SK-N-MC (cell line): ENCODE measurements around the gene PCNX2.

Experiments
- DNase-seq: peaks from one replicate; pipeline ENCODE4 v3.0.0-alpha.2; 2011; ENCODE audit warnings: low read depth, low spot score
- H3K27ac ChIP-seq: fragments of 200-600 bp; sonication (generic); 2 replicates; pipeline ENCODE4 v1.5.1; 2016; ENCODE audit warnings: mixed run types
- H3K36me3 ChIP-seq: fragments of 200-600 bp; sonication (generic); 2 replicates; pipeline ENCODE4 v1.6.1; 2017; ENCODE audit warnings: antibody characterized with exemption, low read length, mixed read lengths; ENCODE audit not compliant: insufficient read depth
- H3K4me3 ChIP-seq: fragments of 200-600 bp; sonication (generic); 2 replicates; pipeline ENCODE4 v1.5.1; 2016
- H3K9ac ChIP-seq: fragments of 200-600 bp; sonication (generic); 2 replicates; pipeline ENCODE4 v1.8.0; 2017; ENCODE audit warnings: mixed run types, mixed read lengths; ENCODE audit not compliant: insufficient read length
- H3K9me3 ChIP-seq: fragments of 200-600 bp; sonication (generic); 2 replicates; pipeline ENCODE4 v1.6.1; 2017; ENCODE audit warnings: low read depth, mild to moderate bottlenecking, antibody characterized with exemption, low read length, moderate library complexity, mixed read lengths
- EZH2 ChIP-seq: fragments of 200-600 bp; sonication (generic); IDR thresholded peaks from one replicate; pipeline ENCODE4 v1.6.1; 2017; ENCODE audit warnings: antibody characterized with exemption
- FOXP2 ChIP-seq: optimal IDR thresholded peaks from 2 replicates; pipeline ENCODE3; 2011; ENCODE audit warnings: mild to moderate bottlenecking, moderate library complexity; ENCODE audit not compliant: insufficient read depth; ENCODE audit errors: extremely low read length, control extremely low read depth
- POLR2AphosphoS5 ChIP-seq: IDR thresholded peaks from 2 replicates; pipeline ENCODE4 v1.6.1; 2012; ENCODE audit warnings: mild to moderate bottlenecking, low read depth, low read length, borderline replicate concordance

Gene PCNX2

GRCh38 chr1:232938926-232939325 is 356.6 kb downstream of the PCNX2 start:
- Histone ChIP-seq H3K27ac (no peak overlapping the region), H3K9me3 (no peaks in the 10 kb centered on the region), H3K36me3 (no peaks in the 10 kb centered on the region), H3K9ac (no peak overlapping the region), H3K4me3 (no peak overlapping the region)
- TF ChIP-seq EZH2 (no peak), FOXP2 (no peak), POLR2AphosphoS5 (no peak)
- no peak for DNase-seq

DNA sequence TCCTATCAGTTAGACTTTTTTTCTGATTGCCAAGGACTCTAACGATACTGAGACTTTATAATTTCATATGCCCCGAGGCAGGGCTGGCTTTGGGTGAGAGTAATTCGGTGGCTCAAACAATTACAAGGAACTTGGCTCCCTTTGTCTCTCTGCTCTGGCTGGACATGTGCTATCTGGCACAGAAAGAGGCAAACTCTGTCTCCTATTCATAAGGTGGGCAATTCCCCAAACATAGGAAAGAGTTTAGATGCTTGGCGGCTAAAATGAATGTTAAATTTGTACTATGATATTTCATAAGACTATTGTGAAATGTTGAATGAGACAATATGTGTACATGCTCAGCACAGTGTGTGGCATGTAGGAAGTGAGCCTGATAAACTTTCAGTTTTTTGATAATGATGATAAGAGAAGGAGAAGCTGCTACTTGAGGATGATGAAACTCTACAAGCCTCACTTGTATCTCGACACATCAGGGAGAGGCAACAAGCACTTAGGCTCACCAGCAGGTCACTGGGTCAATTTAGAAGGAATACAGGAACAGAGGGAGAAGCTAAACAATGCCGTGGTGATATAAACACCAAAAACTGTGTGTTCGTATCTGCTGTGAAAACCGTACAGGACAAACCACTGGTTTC is 357.7 kb downstream of the PCNX2 start:
- TF ChIP-seq FOXP2 (no peak), EZH2 (no peak), POLR2AphosphoS5 (no peak)
- Histone ChIP-seq H3K9ac (no peak overlapping the region), H3K9me3 (no peaks in the 10 kb centered on the region), H3K27ac (no peak overlapping the region; the same call in 1 of the 2 replicates), H3K4me3 (no peak overlapping the region), H3K36me3 (no peaks in the 10 kb centered on the region)
- DNase-seq, result no peak

- Histone ChIP-seq H3K4me3 (no peak overlapping the region), H3K9ac (no peak overlapping the region)
Measured at GRCh38 chr1:232936941-232937340, 358.6 kb downstream of the PCNX2 start.

More at GRCh38 chr1:232936941-232937340, 358.6 kb downstream of the PCNX2 start:
- TF ChIP-seq EZH2 (no peak), POLR2AphosphoS5 (no peak), FOXP2 (no peak)
- H3K9me3 ChIP-seq, result no peaks in the 10 kb centered on the region
- DNase-seq, result no peak
- H3K27ac ChIP-seq, result no peak overlapping the region
- no peaks in the 10 kb centered on the region for H3K36me3 ChIP-seq
